ENCODE measurements around the gene FOXE1. TPM values are rescaled to one million over a fixed set of nuclear protein-coding genes. Genes with fewer than 3 reads are reported as not detected.

FOXE1 gene
- total RNA-seq, 1 donor from 2014 or later = not detected

- POLR2A ChIA-PET = no interaction called here
- H3K4me3 Mint-ChIP-seq = peak overlapping the region; percentile 12
- ATAC-seq (ENCODE audit: low read depth) = no peak
Observed at GRCh38 chr9:97847474-97848214, 5.4 kb upstream of the FOXE1 start.

DNA sequence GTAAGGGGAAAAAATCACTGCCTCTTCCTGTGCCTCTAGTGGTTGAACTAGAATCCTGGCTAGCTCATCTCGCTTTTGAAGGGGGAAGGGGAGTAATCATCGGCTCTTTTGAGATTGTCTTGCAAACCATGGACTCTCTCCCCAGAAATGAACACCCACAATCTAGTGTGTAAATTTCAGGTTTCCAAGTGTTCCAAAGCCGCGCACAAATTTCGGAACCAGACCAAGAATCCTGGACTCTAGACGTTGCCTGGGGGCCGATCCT is 4.9 kb upstream of the FOXE1 start:
- peaks cover 66% of the 10 kb centered on the region for H3K27me3 Mint-ChIP-seq
- CTCF ChIA-PET = no interaction called here
- intact Hi-C loops (cut with micrococcal nuclease) = loop anchor here (5.0 kb wide), 1 partner anchor 46 kb away; no protein-coding TSS in a partner anchor
- H3K9me3 Mint-ChIP-seq = no peaks in the 10 kb centered on the region
- peaks cover 24% of the 10 kb centered on the region for H3K4me1 Mint-ChIP-seq
- no peaks in the 10 kb centered on the region for H3K36me3 Mint-ChIP-seq (ENCODE audit: low read depth)
- H3K4me3 Mint-ChIP-seq = peak overlapping the region; percentile 28
- no peak overlapping the region for H3K27ac Mint-ChIP-seq
- DNase-seq = no peak
- TF ChIP-seq CTCF (IDR thresholded peaks at IDR 0.05) = no peak
- POLR2A ChIA-PET = no interaction called here
- ATAC-seq (ENCODE audit: low read depth) = no peak

More at GRCh38 chr9:97847474-97848214, 5.4 kb upstream of the FOXE1 start:
- Mint-ChIP-seq H3K4me1 (peaks cover 24% of the 10 kb centered on the region), H3K27ac (no peak overlapping the region), H3K9me3 (no peaks in the 10 kb centered on the region), H3K36me3 (ENCODE audit: low read depth) (no peaks in the 10 kb centered on the region), H3K27me3 (peaks cover 71% of the 10 kb centered on the region)
- no peak for DNase-seq
- no peak for TF ChIP-seq CTCF (IDR thresholded peaks at IDR 0.05)
- CTCF ChIA-PET = no interaction called here
- intact Hi-C loops (cut with micrococcal nuclease) = loop anchor here (5.0 kb wide), 1 partner anchor 45 kb away; no protein-coding TSS in a partner anchor

DNA sequence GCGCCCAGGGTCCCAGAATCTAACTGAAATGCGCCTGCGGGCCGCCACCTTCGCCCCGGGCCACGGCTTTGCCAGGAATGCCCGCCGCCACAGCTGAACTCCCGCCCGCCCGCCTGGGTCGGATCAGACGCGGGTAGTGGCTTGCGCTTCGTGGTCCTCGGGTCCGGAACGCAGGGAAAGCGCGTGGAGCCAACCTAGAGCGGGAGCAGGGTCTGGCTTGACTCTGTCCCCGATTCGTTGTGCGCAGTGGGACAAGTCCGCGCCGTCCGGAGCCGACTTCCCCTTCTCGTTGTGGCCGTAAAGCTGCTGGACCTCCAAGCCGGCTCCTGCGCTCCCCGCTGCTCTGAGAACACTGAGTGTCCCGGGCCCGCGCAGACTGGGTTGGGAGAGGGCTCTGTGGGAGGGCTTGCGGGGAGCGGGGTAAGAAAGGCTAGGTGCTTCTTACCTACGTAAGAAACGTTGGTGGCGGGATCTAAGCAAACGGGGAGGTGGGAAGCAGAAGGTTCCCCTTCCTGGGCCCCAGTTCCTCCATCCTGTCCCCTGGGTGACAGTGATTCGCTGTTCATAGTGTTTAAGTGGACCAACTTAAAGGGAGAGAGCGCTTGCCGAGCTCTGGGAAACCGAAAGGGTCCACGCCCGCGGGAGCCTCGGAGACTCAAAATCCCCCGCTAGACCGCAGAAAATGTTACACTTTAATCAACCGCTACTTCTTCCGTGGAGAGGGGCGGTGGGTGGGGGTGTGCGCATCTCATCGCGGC is 4.4 kb upstream of the FOXE1 start:
- DNase-seq = no peak
- no peak for TF ChIP-seq CTCF (IDR thresholded peaks at IDR 0.05)
- H3K36me3 Mint-ChIP-seq (ENCODE audit: low read depth) = no peaks in the 10 kb centered on the region
- intact Hi-C loops (cut with micrococcal nuclease) = loop anchor here (5.0 kb wide), 1 partner anchor 46 kb away; no protein-coding TSS in a partner anchor
- no peak for ATAC-seq (ENCODE audit: low read depth)
- H3K9me3 Mint-ChIP-seq = no peaks in the 10 kb centered on the region
- peaks cover 26% of the 10 kb centered on the region for H3K4me1 Mint-ChIP-seq
- peak overlapping the region; percentile 81 for H3K4me3 Mint-ChIP-seq
- ChIA-PET CTCF (no interaction called here), POLR2A (interaction anchor here (0.6 kb wide), 1 partner anchor 19 kb away, joined by 3 read pairs; no protein-coding TSS in a partner anchor)
- H3K27ac Mint-ChIP-seq = no peak overlapping the region
- peaks cover 63% of the 10 kb centered on the region for H3K27me3 Mint-ChIP-seq

- DNase-seq = no peak
- no peak overlapping the region for H3K4me3 Mint-ChIP-seq
- no peaks in the 10 kb centered on the region for H3K9me3 Mint-ChIP-seq
Observed at GRCh38 chr9:97849980-97850379, 3.0 kb upstream of the FOXE1 start.

More at GRCh38 chr9:97849980-97850379, 3.0 kb upstream of the FOXE1 start:
- Mint-ChIP-seq H3K4me1 (peaks cover 31% of the 10 kb centered on the region), H3K36me3 (ENCODE audit: low read depth) (no peaks in the 10 kb centered on the region), H3K27ac (no peak overlapping the region), H3K27me3 (peaks cover 66% of the 10 kb centered on the region)
- ATAC-seq (ENCODE audit: low read depth) = no peak
- ChIA-PET CTCF (no interaction called here), POLR2A (no interaction called here)
- intact Hi-C loops (cut with micrococcal nuclease) = loop anchor here (5.0 kb wide), 4 partner anchors 48 to 153 kb away; partner anchors contain the start of gene XPA
- no peak for TF ChIP-seq CTCF (IDR thresholded peaks at IDR 0.05)

All from activated B cell treated with CpG ODN at 0.5 μM for 24 hours (primary cell).